Testis (tissue), 3 donors: ENCODE results near the gene NUP188. TPM values are rescaled to one million over a fixed set of nuclear protein-coding genes. Genes with fewer than 3 reads are reported as not detected.

ENCODE experiments used
- DNase-seq: peaks from one replicate; pipeline ENCODE4 v3.0.0-alpha.2; 2019
- H3K27ac ChIP-seq, 2 donors: fragments of 200-600 bp; sonication (generic); one replicate each; pipeline ENCODE4 v1.5.1; 2019
- H3K27me3 ChIP-seq: fragments of 200-600 bp; sonication (generic); one replicate; pipeline ENCODE4 v1.5.1; 2019
- H3K36me3 ChIP-seq: fragments of 200-600 bp; sonication (generic); one replicate; pipeline ENCODE4 v1.5.1; 2017; ENCODE audit warnings: low read depth; ENCODE audit errors: missing control alignments
- H3K4me1 ChIP-seq: fragments of 200-600 bp; sonication (generic); one replicate; pipeline ENCODE4 v1.5.1; 2019
- H3K4me3 ChIP-seq, 2 donors: fragments of 200-600 bp; sonication (generic); one replicate each; pipeline ENCODE4 v1.5.1; 2017 to 2019
- H3K9me3 ChIP-seq: fragments of 200-600 bp; sonication (generic); one replicate; pipeline ENCODE4 v1.5.1; 2017
- CTCF ChIP-seq, 3 experiments: fragments of 450-650 bp in 2 of 3; fragments of 200-600 bp in 1 of 3; sonication (generic) in 1 of 3; IDR thresholded peaks; one replicate each; pipeline ENCODE4 v1.5.1; 2016 to 2019; ENCODE audit warnings: antibody characterized with exemption in 3 of 3, mild to moderate bottlenecking in 2 of 3, moderate library complexity in 1 of 3
- POLR2A ChIP-seq: fragments of 450-650 bp; IDR thresholded peaks from one replicate; pipeline ENCODE4 v1.6.1; 2017; ENCODE audit warnings: antibody characterized with exemption, mild to moderate bottlenecking, moderate library complexity
- WGBS, 2 donors: methylation state at CpG; one replicate each; pipeline ENCODE4 v1.1.5; 2018; 5-methylcytosine and 5-hydroxymethylcytosine counted together
- intact Hi-C: fragments of 100-400 bp; cut with DNase I; formaldehyde crosslinking; loops from one replicate; pipeline ENCODE4 v1.15.1; 2023; ENCODE audit warnings: low total_unique reads
- polyA plus RNA-seq: library from polyadenylated mRNA; stranded (reverse); fragments of 350-450 nt; fragmentation: Illumina TruSeq; extraction: RNeasy Lipid Tissue Mini Kit (QIAGEN cat#74804); gene quantifications from one replicate; pipeline ENCODE4 v1.2.3, GENCODE V29; 2014; ENCODE audit warnings: low read depth, low replicate concordance; ENCODE audit not compliant: insufficient read depth
- total RNA-seq, 2 donors: library from RNA; depleted of rRNA; stranded (reverse); fragments of >200 nt; gene quantifications; one replicate each; pipeline ENCODE4 v1.2.3, GENCODE V29; 2016

NUP188 gene
- total and polyA plus RNA-seq, 3 donors from 2014 or later: 165 to 241 (median 184) TPM

DNA sequence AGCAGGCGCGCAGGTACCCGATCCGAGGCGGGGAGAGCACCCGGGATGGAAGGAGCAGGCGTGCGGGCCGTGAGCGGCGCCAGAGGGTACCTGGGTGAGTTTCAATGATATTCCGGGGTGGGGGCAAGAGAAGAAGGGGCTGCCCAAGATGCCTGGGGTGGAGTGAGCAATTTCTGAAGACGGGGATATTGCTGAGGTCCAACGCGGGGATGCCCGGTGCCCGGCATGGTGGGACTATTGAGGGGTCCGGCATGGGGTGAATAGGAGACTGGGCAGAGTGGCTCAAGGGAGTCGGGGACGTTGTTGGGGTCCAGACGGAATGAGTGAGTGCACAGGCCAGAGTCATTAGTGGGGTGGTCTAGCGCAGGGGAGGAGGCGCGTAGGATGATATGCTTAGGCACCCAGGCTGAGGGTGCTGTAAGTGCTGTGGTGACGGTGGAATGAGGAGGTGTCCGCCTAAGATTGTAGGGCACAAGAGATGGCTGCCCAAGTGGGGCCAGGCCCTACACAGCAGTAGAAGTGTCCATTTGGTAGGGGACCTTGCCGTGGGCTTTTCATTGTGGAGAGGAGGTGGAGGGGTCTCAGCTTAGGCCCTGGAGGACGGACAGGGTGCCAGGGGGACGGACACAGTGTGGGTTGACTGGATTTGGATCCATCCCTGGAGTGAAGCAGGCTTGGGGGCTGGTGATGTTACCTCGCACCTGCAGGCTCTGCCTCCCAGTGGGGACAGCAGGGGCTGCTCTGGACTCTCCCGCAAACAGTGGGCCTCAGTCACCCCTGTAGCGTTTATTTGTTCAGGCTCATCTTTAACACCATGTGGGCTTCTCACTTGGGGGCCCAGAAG is 89.6 kb downstream of the NUP188 start:
- intact Hi-C loops: no loop called here
- Histone ChIP-seq H3K4me1 (peaks cover 16% of the 10 kb centered on the region), H3K36me3 (no peaks in the 10 kb centered on the region), H3K9me3 (no peaks in the 10 kb centered on the region), H3K27me3 (no peaks in the 10 kb centered on the region), H3K4me3 (peak overlapping the region; percentile 64 to 91), H3K27ac (peak overlapping the region; percentile 48 to 56)
- no peak for DNase-seq
- WGBS, 2 donors: 1 to 4% methylated on average over 23 to 32 of the region's 32 CpGs
- TF ChIP-seq POLR2A: no peak
- TF ChIP-seq CTCF (IDR thresholded peaks at IDR 0.05): no peak

DNA sequence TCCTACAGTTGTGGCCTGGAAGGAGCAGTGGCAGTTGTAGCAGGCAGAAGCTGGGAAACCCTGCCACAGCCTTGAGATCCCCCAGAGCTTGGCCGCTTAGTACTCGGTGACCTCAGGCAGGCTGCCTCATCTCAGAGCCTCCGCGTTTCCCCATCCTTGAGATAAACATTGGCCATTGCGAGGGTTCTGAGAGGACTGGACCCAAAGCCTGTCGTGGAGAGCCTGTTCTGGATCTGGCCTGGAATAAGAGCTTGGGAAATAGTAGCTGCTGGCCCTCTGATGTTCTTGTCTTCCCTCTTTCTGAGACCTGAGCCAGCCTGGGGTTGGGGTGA is 90.2 kb downstream of the NUP188 start:
- Histone ChIP-seq H3K4me3 (no peak overlapping the region), H3K27ac (peak overlapping the region; percentile 7 to 48), H3K9me3 (no peaks in the 10 kb centered on the region), H3K27me3 (no peaks in the 10 kb centered on the region), H3K36me3 (no peaks in the 10 kb centered on the region), H3K4me1 (peaks cover 16% of the 10 kb centered on the region)
- TF ChIP-seq CTCF (IDR thresholded peaks at IDR 0.05): no peak
- no peak for TF ChIP-seq POLR2A
- 3 to 16% methylated on average over 6 of the region's 6 CpGs for WGBS, 2 donors
- intact Hi-C loops: no loop called here
- peak; percentile 32 for DNase-seq

- WGBS, 2 donors: 47 to 75% methylated on average over 4 to 8 of the region's 8 CpGs
- intact Hi-C loops: no loop called here
- Histone ChIP-seq H3K9me3 (no peaks in the 10 kb centered on the region), H3K4me1 (peaks cover 16% of the 10 kb centered on the region), H3K36me3 (no peaks in the 10 kb centered on the region), H3K27ac (peak overlapping the region; percentile 7 to 48), H3K27me3 (no peaks in the 10 kb centered on the region), H3K4me3 (no peak overlapping the region)
- DNase-seq: peak; percentile 54
- TF ChIP-seq CTCF (IDR thresholded peaks at IDR 0.05): no peak
- TF ChIP-seq POLR2A: no peak
Observed at GRCh38 chr9:129038109-129038852, 90.8 kb downstream of the NUP188 start.

- 91 to 94% methylated on average over 10 to 12 of the region's 12 CpGs for WGBS, 2 donors
- H3K4me1 ChIP-seq: peaks cover 16% of the 10 kb centered on the region
- intact Hi-C loops: no loop called here
- DNase-seq: no peak
- H3K27ac ChIP-seq: no peak overlapping the region
- no peaks in the 10 kb centered on the region for H3K27me3 ChIP-seq
- no peak overlapping the region for H3K4me3 ChIP-seq
- TF ChIP-seq POLR2A (no peak), CTCF (IDR thresholded peaks at IDR 0.05) (no peak)
- no peaks in the 10 kb centered on the region for H3K9me3 ChIP-seq
- H3K36me3 ChIP-seq: no peaks in the 10 kb centered on the region
Observed at GRCh38 chr9:129040113-129040643, 92.7 kb downstream of the NUP188 start.
